Panc1 (cell line): Measurements from ENCODE around the gene SIK3.

ENCODE experiments used
- POLR2AphosphoS5 ChIP-seq: IDR thresholded peaks from 2 replicates; pipeline ENCODE4 v1.6.1; 2012; ENCODE audit warnings: mild to moderate bottlenecking, low read depth, low read length, moderate library complexity
- SIN3A ChIP-seq: IDR thresholded peaks from 2 replicates; pipeline ENCODE4 v1.6.1; 2012; ENCODE audit warnings: low read depth, mild to moderate bottlenecking, low read length, moderate library complexity, borderline replicate concordance; ENCODE audit not compliant: insufficient read depth
- TF ChIP-seq, protein P1 (sequence below): fragments of 450-650 bp; IDR thresholded peaks from 2 replicates; pipeline ENCODE4 v1.5.1; 2017; ENCODE audit warnings: mild to moderate bottlenecking
- TF ChIP-seq, protein P2 (sequence below), 2 experiments: IDR thresholded peaks; 2 replicates each; pipeline ENCODE4 v1.6.1; 2011 to 2012; ENCODE audit warnings: low read depth in 2 of 2, control low read depth in 1 of 2, low read length in 1 of 2, mild to moderate bottlenecking in 1 of 2, moderate library complexity in 1 of 2; ENCODE audit not compliant: insufficient read depth in 1 of 2

DNA sequence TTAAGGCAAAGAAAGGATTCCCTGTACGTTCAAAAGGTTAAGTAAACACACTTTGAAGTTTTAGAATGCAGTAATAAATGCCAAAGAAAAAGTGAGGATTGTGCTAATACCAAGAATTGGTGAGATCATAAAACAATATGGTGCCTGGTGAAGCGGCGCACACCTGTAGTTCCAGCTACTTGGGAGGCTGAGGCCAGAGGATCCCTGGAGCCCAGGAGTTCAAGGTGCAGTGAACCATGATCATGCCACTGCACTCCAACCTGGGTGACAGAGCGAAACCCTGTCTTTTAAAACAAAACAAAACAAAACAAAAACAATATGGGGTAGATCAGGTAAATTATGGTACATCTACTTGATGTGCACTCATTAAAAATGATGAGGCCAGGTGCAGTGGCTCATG lies 187.4 kb downstream of the SIK3 start:
- TF ChIP-seq POLR2AphosphoS5, result no peak
- TF ChIP-seq, protein P1, sequence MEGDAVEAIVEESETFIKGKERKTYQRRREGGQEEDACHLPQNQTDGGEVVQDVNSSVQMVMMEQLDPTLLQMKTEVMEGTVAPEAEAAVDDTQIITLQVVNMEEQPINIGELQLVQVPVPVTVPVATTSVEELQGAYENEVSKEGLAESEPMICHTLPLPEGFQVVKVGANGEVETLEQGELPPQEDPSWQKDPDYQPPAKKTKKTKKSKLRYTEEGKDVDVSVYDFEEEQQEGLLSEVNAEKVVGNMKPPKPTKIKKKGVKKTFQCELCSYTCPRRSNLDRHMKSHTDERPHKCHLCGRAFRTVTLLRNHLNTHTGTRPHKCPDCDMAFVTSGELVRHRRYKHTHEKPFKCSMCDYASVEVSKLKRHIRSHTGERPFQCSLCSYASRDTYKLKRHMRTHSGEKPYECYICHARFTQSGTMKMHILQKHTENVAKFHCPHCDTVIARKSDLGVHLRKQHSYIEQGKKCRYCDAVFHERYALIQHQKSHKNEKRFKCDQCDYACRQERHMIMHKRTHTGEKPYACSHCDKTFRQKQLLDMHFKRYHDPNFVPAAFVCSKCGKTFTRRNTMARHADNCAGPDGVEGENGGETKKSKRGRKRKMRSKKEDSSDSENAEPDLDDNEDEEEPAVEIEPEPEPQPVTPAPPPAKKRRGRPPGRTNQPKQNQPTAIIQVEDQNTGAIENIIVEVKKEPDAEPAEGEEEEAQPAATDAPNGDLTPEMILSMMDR, result no peak
- TF ChIP-seq, protein P2, sequence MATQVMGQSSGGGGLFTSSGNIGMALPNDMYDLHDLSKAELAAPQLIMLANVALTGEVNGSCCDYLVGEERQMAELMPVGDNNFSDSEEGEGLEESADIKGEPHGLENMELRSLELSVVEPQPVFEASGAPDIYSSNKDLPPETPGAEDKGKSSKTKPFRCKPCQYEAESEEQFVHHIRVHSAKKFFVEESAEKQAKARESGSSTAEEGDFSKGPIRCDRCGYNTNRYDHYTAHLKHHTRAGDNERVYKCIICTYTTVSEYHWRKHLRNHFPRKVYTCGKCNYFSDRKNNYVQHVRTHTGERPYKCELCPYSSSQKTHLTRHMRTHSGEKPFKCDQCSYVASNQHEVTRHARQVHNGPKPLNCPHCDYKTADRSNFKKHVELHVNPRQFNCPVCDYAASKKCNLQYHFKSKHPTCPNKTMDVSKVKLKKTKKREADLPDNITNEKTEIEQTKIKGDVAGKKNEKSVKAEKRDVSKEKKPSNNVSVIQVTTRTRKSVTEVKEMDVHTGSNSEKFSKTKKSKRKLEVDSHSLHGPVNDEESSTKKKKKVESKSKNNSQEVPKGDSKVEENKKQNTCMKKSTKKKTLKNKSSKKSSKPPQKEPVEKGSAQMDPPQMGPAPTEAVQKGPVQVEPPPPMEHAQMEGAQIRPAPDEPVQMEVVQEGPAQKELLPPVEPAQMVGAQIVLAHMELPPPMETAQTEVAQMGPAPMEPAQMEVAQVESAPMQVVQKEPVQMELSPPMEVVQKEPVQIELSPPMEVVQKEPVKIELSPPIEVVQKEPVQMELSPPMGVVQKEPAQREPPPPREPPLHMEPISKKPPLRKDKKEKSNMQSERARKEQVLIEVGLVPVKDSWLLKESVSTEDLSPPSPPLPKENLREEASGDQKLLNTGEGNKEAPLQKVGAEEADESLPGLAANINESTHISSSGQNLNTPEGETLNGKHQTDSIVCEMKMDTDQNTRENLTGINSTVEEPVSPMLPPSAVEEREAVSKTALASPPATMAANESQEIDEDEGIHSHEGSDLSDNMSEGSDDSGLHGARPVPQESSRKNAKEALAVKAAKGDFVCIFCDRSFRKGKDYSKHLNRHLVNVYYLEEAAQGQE (IDR thresholded peaks at IDR 0.05; ENCODE audit: insufficient read depth in 1 of 2, low read depth in 2 of 2, low read length in 1 of 2), result no peak
- TF ChIP-seq SIN3A, result no peak
